ENCODE data around the gene NUDT8. TPM values are rescaled to one million over a fixed set of nuclear protein-coding genes. Genes with fewer than 3 reads are reported as not detected.
A peak's percentile ranks its signal among the peaks of the same experiment; 100 is the strongest.
"Not testable (repeated sequence)": the region's sequence is repeated elsewhere in the genome, so short reads cannot be mapped to it uniquely, and the experiment has no call there.

The NUDT8 gene
- total RNA-seq, 1 donor from 2014 or later: 5.3 TPM

GRCh38 chr11:67640758-67641337 is 11.1 kb upstream of the NUDT8 start:
- no peak for TF ChIP-seq CTCF (IDR thresholded peaks at IDR 0.05)
- Mint-ChIP-seq H3K36me3 (ENCODE audit: low read depth) (no peaks in the 10 kb centered on the region), H3K27me3 (peaks cover 2% of the 10 kb centered on the region), H3K4me1 (peaks cover 18% of the 10 kb centered on the region), H3K4me3 (no peak overlapping the region), H3K27ac (no peak overlapping the region), H3K9me3 (no peaks in the 10 kb centered on the region)
- POLR2A ChIA-PET: no interaction called here
- ATAC-seq (ENCODE audit: low read depth) (no peak), DNase-seq (no peak)
- intact Hi-C loops (cut with micrococcal nuclease): loop anchor here (1.0 kb wide), 2 partner anchors 11 to 18 kb away; no protein-coding TSS in a partner anchor
- CTCF ChIA-PET: interaction anchor here (1.2 kb wide), 1 partner anchor 18 kb away, joined by 3 read pairs; no protein-coding TSS in a partner anchor

GRCh38 chr11:67640021-67640757 is 10.5 kb upstream of the NUDT8 start:
- no peak for TF ChIP-seq CTCF (IDR thresholded peaks at IDR 0.05)
- no peak overlapping the region for H3K27ac Mint-ChIP-seq
- H3K27me3 Mint-ChIP-seq: peaks cover 2% of the 10 kb centered on the region
- CTCF ChIA-PET: interaction anchor here (1.2 to 1.8 kb wide), 2 partner anchors 19 kb away, joined by 3 to 4 read pairs; no protein-coding TSS in a partner anchor
- no peak overlapping the region for H3K4me3 Mint-ChIP-seq
- peaks cover 13% of the 10 kb centered on the region for H3K4me1 Mint-ChIP-seq
- intact Hi-C loops (cut with micrococcal nuclease): loop anchor here (1.0 kb wide), 2 partner anchors 10 to 19 kb away; no protein-coding TSS in a partner anchor
- no peaks in the 10 kb centered on the region for H3K36me3 Mint-ChIP-seq (ENCODE audit: low read depth)
- H3K9me3 Mint-ChIP-seq: no peaks in the 10 kb centered on the region
- peak; percentile 91 for ATAC-seq (ENCODE audit: low read depth)
- POLR2A ChIA-PET: no interaction called here
- DNase-seq: no peak

- ATAC-seq (ENCODE audit: low read depth) (no peak), DNase-seq (no peak)
- ChIA-PET CTCF (interaction anchor here (1.8 kb wide), 1 partner anchor 20 kb away, joined by 4 read pairs; no protein-coding TSS in a partner anchor), POLR2A (interaction anchor here (0.8 kb wide), 1 partner anchor 9 kb away, joined by 3 read pairs; the partner anchor contains the start of gene NUDT8)
- peaks cover 6% of the 10 kb centered on the region for H3K4me1 Mint-ChIP-seq
- H3K9me3 Mint-ChIP-seq: no peaks in the 10 kb centered on the region
- no peaks in the 10 kb centered on the region for H3K36me3 Mint-ChIP-seq (ENCODE audit: low read depth)
- no peak within 1 kb of the TSS for H3K27ac Mint-ChIP-seq
- intact Hi-C loops (cut with micrococcal nuclease): no loop called here
- peaks cover 2% of the 10 kb centered on the region for H3K27me3 Mint-ChIP-seq
- H3K4me3 Mint-ChIP-seq: no peak within 1 kb of the TSS
- TF ChIP-seq CTCF (IDR thresholded peaks at IDR 0.05): no peak
Measured at GRCh38 chr11:67639438-67639859, 9.7 kb upstream of the NUDT8 start, which contains the start of gene TBX10. TBX10 (minus strand) TSS chr11:67639763; CDS start chr11:67639472, 291 bp downstream.

GRCh38 chr11:67638535-67639437 is 9.0 kb upstream of the NUDT8 start:
- ChIA-PET CTCF (interaction anchor here (0.9 to 1.8 kb wide), 3 partner anchors 7 to 24 kb away, joined by 3 to 4 read pairs (median 3); no protein-coding TSS in a partner anchor), POLR2A (interaction anchor here (0.8 kb wide), 1 partner anchor 9 kb away, joined by 3 read pairs; the partner anchor contains the start of gene NUDT8)
- ATAC-seq (ENCODE audit: low read depth) (no peak), DNase-seq (no peak)
- no peaks in the 10 kb centered on the region for H3K9me3 Mint-ChIP-seq
- peaks cover 3% of the 10 kb centered on the region for H3K4me1 Mint-ChIP-seq
- intact Hi-C loops (cut with micrococcal nuclease): no loop called here
- no peak overlapping the region for H3K4me3 Mint-ChIP-seq
- no peak overlapping the region for H3K27ac Mint-ChIP-seq
- no peaks in the 10 kb centered on the region for H3K36me3 Mint-ChIP-seq (ENCODE audit: low read depth)
- TF ChIP-seq CTCF (IDR thresholded peaks at IDR 0.05): no peak
- H3K27me3 Mint-ChIP-seq: no peaks in the 10 kb centered on the region

- H3K27ac Mint-ChIP-seq; H3K9me3 Mint-ChIP-seq; H3K4me1 Mint-ChIP-seq; ATAC-seq (ENCODE audit: low read depth); H3K36me3 Mint-ChIP-seq (ENCODE audit: low read depth); DNase-seq; intact Hi-C loops (cut with micrococcal nuclease); H3K4me3 Mint-ChIP-seq; H3K27me3 Mint-ChIP-seq: not testable (repeated sequence)
- ChIA-PET POLR2A (interaction anchor here (0.9 kb wide), 1 partner anchor 10 kb away, joined by 4 read pairs; no protein-coding TSS in a partner anchor), CTCF (interaction anchor here (1.1 kb wide), 1 partner anchor 9 kb away, joined by 3 read pairs; no protein-coding TSS in a partner anchor)
Measured at GRCh38 chr11:67637441-67637840, 7.7 kb upstream of the NUDT8 start.

Data from activated B cell treated with CpG ODN at 0.5 μM for 24 hours (primary cell).